ENCODE data around the gene KCNQ2. TPM values are rescaled to one million over a fixed set of nuclear protein-coding genes. Genes with fewer than 3 reads are reported as not detected.
"Not testable (repeated sequence)": the region's sequence is repeated elsewhere in the genome, so short reads cannot be mapped to it uniquely, and the experiment has no call there.

KCNQ2 gene
- polyA plus RNA-seq (2013, experiment 1 of 2) = 39.3 TPM
- polyA plus RNA-seq (2013, experiment 2 of 2) = 26.6 TPM

GRCh38 chr20:63471981-63472831, at the start of gene KCNQ2:
Gene KCNQ2 (minus strand): TSS chr20:63472655. CDS start chr20:63472463, 192 bp downstream.
- peak within 1 kb of the TSS; percentile 49 for H3K4me3 ChIP-seq (ENCODE audit: extremely low read depth, insufficient read depth, low read length, poor library complexity, severe bottlenecking)
- H3K36me3 ChIP-seq (ENCODE audit: control insufficient read depth, insufficient read depth, low read length) = no peaks in the 10 kb centered on the region
- 0% methylated on average over 46 to 79 of the region's 111 CpGs for WGBS, 2 experiments (ENCODE audit: insufficient coverage in 2 of 2)
- H3K27ac ChIP-seq (ENCODE audit: low read depth, low read length, severe bottlenecking) = no peak within 1 kb of the TSS
- peaks cover 3% of the 10 kb centered on the region for H3K4me1 ChIP-seq (ENCODE audit: control insufficient read depth, insufficient read depth, low read length, poor library complexity, severe bottlenecking)
- H3K9me3 ChIP-seq (ENCODE audit: control insufficient read depth, low read length) = no peaks in the 10 kb centered on the region

GRCh38 chr20:63521602-63522001, 49.1 kb upstream of the KCNQ2 start:
- Histone ChIP-seq H3K4me3 (ENCODE audit: extremely low read depth, insufficient read depth, low read length, poor library complexity, severe bottlenecking) (peak overlapping the region; percentile 80), H3K4me1 (ENCODE audit: control insufficient read depth, insufficient read depth, low read length, poor library complexity, severe bottlenecking) (no peaks in the 10 kb centered on the region), H3K27ac (ENCODE audit: low read depth, low read length, severe bottlenecking) (peak overlapping the region; percentile 84), H3K9me3 (ENCODE audit: control insufficient read depth, low read length) (peaks cover 16% of the 10 kb centered on the region), H3K36me3 (ENCODE audit: control insufficient read depth, insufficient read depth, low read length) (peaks cover 26% of the 10 kb centered on the region)
- WGBS, 2 experiments (ENCODE audit: insufficient coverage in 2 of 2) = 12 to 19% methylated on average over 8 to 13 of the region's 23 CpGs

GRCh38 chr20:63520934-63521601, 48.6 kb upstream of the KCNQ2 start:
- 0% methylated on average over 49 to 66 of the region's 68 CpGs for WGBS, 2 experiments (ENCODE audit: insufficient coverage in 2 of 2)
- no peaks in the 10 kb centered on the region for H3K4me1 ChIP-seq (ENCODE audit: control insufficient read depth, insufficient read depth, low read length, poor library complexity, severe bottlenecking)
- peak overlapping the region; percentile 80 for H3K4me3 ChIP-seq (ENCODE audit: extremely low read depth, insufficient read depth, low read length, poor library complexity, severe bottlenecking)
- H3K27ac ChIP-seq (ENCODE audit: low read depth, low read length, severe bottlenecking) = peak overlapping the region; percentile 84
- peaks cover 16% of the 10 kb centered on the region for H3K9me3 ChIP-seq (ENCODE audit: control insufficient read depth, low read length)
- H3K36me3 ChIP-seq (ENCODE audit: control insufficient read depth, insufficient read depth, low read length) = peaks cover 26% of the 10 kb centered on the region

DNA sequence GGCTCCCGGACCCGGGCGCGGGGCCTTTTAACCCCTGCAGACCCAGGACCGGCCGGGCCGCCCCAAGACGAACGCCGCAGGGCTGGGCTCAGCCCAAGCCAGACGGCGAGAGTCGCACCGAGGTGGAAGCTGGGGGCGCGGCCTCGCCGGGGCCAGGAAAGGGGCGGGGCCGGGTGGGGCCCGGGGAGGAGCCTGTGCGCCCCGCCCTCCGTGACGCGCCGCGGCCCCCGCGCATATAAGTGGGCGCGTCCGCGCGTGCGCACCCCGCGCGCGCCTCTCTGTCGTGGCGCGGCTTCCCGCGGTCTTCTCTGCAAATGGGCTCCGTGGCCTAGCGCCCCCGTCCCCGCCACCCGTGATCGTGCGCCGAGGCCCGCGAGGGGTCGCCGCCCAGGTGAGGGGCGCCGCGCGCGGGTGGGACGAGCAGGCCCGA, 48.1 kb upstream of the KCNQ2 start, which contains the start of gene PPDPF:
Gene PPDPF (plus strand): TSS at position 262 of the 430 bp plus-strand sequence. CDS start 544 bp downstream, outside the sequence.
- H3K4me1 ChIP-seq (ENCODE audit: control insufficient read depth, insufficient read depth, low read length, poor library complexity, severe bottlenecking) = no peaks in the 10 kb centered on the region
- H3K4me3 ChIP-seq (ENCODE audit: extremely low read depth, insufficient read depth, low read length, poor library complexity, severe bottlenecking) = peak within 1 kb of the TSS; percentile 80
- H3K9me3 ChIP-seq (ENCODE audit: control insufficient read depth, low read length) = peaks cover 16% of the 10 kb centered on the region
- whole genome bisulfite sequencing, 2 experiments (ENCODE audit: insufficient coverage in 2 of 2) = 0% methylated on average over 50 to 56 of the region's 64 CpGs
- peak within 1 kb of the TSS; percentile 84 for H3K27ac ChIP-seq (ENCODE audit: low read depth, low read length, severe bottlenecking)
- peaks cover 26% of the 10 kb centered on the region for H3K36me3 ChIP-seq (ENCODE audit: control insufficient read depth, insufficient read depth, low read length)

GRCh38 chr20:63519668-63520503, 47.4 kb upstream of the KCNQ2 start:
- Histone ChIP-seq H3K9me3 (ENCODE audit: control insufficient read depth, low read length) (peaks cover 16% of the 10 kb centered on the region), H3K36me3 (ENCODE audit: control insufficient read depth, insufficient read depth, low read length) (peaks cover 26% of the 10 kb centered on the region), H3K4me3 (ENCODE audit: extremely low read depth, insufficient read depth, low read length, poor library complexity, severe bottlenecking) (peak overlapping the region; percentile 80), H3K4me1 (ENCODE audit: control insufficient read depth, insufficient read depth, low read length, poor library complexity, severe bottlenecking) (no peaks in the 10 kb centered on the region), H3K27ac (ENCODE audit: low read depth, low read length, severe bottlenecking) (peak overlapping the region; percentile 53)
- 7 to 10% methylated on average over 55 to 56 of the region's 72 CpGs for whole genome bisulfite sequencing, 2 experiments (ENCODE audit: insufficient coverage in 2 of 2)

GRCh38 chr20:63518946-63519667, 46.7 kb upstream of the KCNQ2 start:
- Histone ChIP-seq H3K4me1 (ENCODE audit: control insufficient read depth, insufficient read depth, low read length, poor library complexity, severe bottlenecking) (no peaks in the 10 kb centered on the region), H3K4me3 (ENCODE audit: extremely low read depth, insufficient read depth, low read length, poor library complexity, severe bottlenecking) (peak overlapping the region; percentile 80), H3K27ac (ENCODE audit: low read depth, low read length, severe bottlenecking) (no peak overlapping the region), H3K36me3 (ENCODE audit: control insufficient read depth, insufficient read depth, low read length) (peaks cover 26% of the 10 kb centered on the region), H3K9me3 (ENCODE audit: control insufficient read depth, low read length) (peaks cover 16% of the 10 kb centered on the region)
- WGBS, 2 experiments (ENCODE audit: insufficient coverage in 2 of 2) = 70 to 76% methylated on average over 29 of the region's 32 CpGs

DNA sequence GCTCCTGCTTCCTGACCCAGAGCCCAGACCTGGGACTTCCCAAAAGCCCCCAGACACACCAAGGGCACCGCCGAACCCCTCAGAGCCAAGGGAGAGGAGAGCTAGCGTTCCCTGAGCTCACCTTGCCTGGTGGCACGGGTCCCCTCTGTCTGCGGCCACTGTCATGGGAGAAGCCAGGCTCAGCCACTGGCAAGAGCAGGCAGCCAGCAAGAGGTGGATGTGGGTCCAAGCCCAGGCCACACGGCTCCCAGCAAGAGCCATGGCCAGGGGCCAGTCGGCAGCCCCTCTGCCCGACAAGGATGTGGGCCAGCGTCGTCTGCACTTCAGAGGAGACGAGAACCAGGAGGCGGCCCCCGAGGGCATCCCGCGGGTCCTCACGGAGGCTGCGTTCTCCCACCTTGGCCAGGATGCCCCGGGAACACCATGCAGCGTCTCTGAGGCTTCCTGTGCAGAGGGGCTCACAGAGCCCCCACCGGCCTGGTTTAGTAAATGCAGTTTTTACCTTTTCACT, 46.0 kb upstream of the KCNQ2 start:
- Histone ChIP-seq H3K36me3 (ENCODE audit: control insufficient read depth, insufficient read depth, low read length) (peaks cover 20% of the 10 kb centered on the region), H3K9me3 (ENCODE audit: control insufficient read depth, low read length) (peaks cover 12% of the 10 kb centered on the region), H3K4me3 (ENCODE audit: extremely low read depth, insufficient read depth, low read length, poor library complexity, severe bottlenecking) (no peak overlapping the region), H3K27ac (ENCODE audit: low read depth, low read length, severe bottlenecking) (no peak overlapping the region), H3K4me1 (ENCODE audit: control insufficient read depth, insufficient read depth, low read length, poor library complexity, severe bottlenecking) (no peaks in the 10 kb centered on the region)
- 47 to 69% methylated on average over 17 of the region's 20 CpGs for WGBS, 2 experiments (ENCODE audit: insufficient coverage in 2 of 2)

- Histone ChIP-seq H3K9me3 (ENCODE audit: control insufficient read depth, low read length) (peaks cover 6% of the 10 kb centered on the region), H3K4me3 (ENCODE audit: extremely low read depth, insufficient read depth, low read length, poor library complexity, severe bottlenecking) (no peak overlapping the region), H3K4me1 (ENCODE audit: control insufficient read depth, insufficient read depth, low read length, poor library complexity, severe bottlenecking) (no peaks in the 10 kb centered on the region), H3K27ac (ENCODE audit: low read depth, low read length, severe bottlenecking) (no peak overlapping the region), H3K36me3 (ENCODE audit: control insufficient read depth, insufficient read depth, low read length) (peaks cover 13% of the 10 kb centered on the region)
- WGBS, 2 experiments (ENCODE audit: insufficient coverage in 2 of 2) = 87 to 91% methylated on average over 31 of the region's 32 CpGs
Observed at GRCh38 chr20:63517376-63518309, 45.2 kb upstream of the KCNQ2 start.

- H3K36me3 ChIP-seq (ENCODE audit: control insufficient read depth, insufficient read depth, low read length); H3K9me3 ChIP-seq (ENCODE audit: control insufficient read depth, low read length); H3K4me3 ChIP-seq (ENCODE audit: extremely low read depth, insufficient read depth, low read length, poor library complexity, severe bottlenecking); H3K27ac ChIP-seq (ENCODE audit: low read depth, low read length, severe bottlenecking); H3K4me1 ChIP-seq (ENCODE audit: control insufficient read depth, insufficient read depth, low read length, poor library complexity, severe bottlenecking): not testable (repeated sequence)
- WGBS, 2 experiments (ENCODE audit: insufficient coverage in 2 of 2) = 71 to 80% methylated on average over 3 to 8 of the region's 10 CpGs
Observed at GRCh38 chr20:63514520-63514919, 42.1 kb upstream of the KCNQ2 start.

All from mesodermal cell (in vitro differentiated cells).